ENCODE measurements around the gene PGF.

The PGF gene

GRCh38 chr14:74948228-74949175 is 6.9 kb downstream of the PGF start:
- H3K4me3 ChIP-seq (ENCODE audit: low read length in 2 of 2), result no peak overlapping the region
- H3K36me3 ChIP-seq (ENCODE audit: control insufficient read depth in 2 of 2, insufficient read depth in 2 of 2, low read length in 2 of 2), result no peaks in the 10 kb centered on the region
- H3K4me1 ChIP-seq (ENCODE audit: control insufficient read depth, insufficient read depth, low read length), result peaks cover 13% of the 10 kb centered on the region
- H3K9ac ChIP-seq (ENCODE audit: low read length in 2 of 2), result no peak overlapping the region
- peaks cover 13 to 16% of the 10 kb centered on the region in 2 donors for H3K27me3 ChIP-seq (ENCODE audit: control insufficient read depth in 1 of 2, insufficient read depth in 2 of 2, low read length in 2 of 2)
- H3K9me3 ChIP-seq (ENCODE audit: control insufficient read depth in 2 of 2, low read length in 2 of 2), result no peaks in the 10 kb centered on the region
- no peak overlapping the region for H3K27ac ChIP-seq (ENCODE audit: low read length)

GRCh38 chr14:74947353-74948227 is 7.8 kb downstream of the PGF start:
- Histone ChIP-seq H3K4me1 (ENCODE audit: control insufficient read depth, insufficient read depth, low read length) (peaks cover 13% of the 10 kb centered on the region), H3K9me3 (ENCODE audit: control insufficient read depth in 2 of 2, low read length in 2 of 2) (no peaks in the 10 kb centered on the region), H3K36me3 (ENCODE audit: control insufficient read depth in 2 of 2, insufficient read depth in 2 of 2, low read length in 2 of 2) (no peaks in the 10 kb centered on the region), H3K27ac (ENCODE audit: low read length) (no peak overlapping the region), H3K9ac (ENCODE audit: low read length in 2 of 2) (no peak overlapping the region), H3K4me3 (ENCODE audit: low read length in 2 of 2) (no peak overlapping the region), H3K27me3 (ENCODE audit: control insufficient read depth in 1 of 2, insufficient read depth in 2 of 2, low read length in 2 of 2) (peaks cover 6 to 12% of the 10 kb centered on the region in 2 donors)

GRCh38 chr14:74946659-74947281 is 8.6 kb downstream of the PGF start:
- H3K27ac ChIP-seq (ENCODE audit: low read length), result no peak overlapping the region
- peak overlapping the region; percentile 40 to 60 for H3K4me3 ChIP-seq (ENCODE audit: low read length in 2 of 2)

GRCh38 chr14:74945852-74946658 is 9.3 kb downstream of the PGF start:
- no peak overlapping the region for H3K27ac ChIP-seq (ENCODE audit: low read length)
- H3K9me3 ChIP-seq (ENCODE audit: control insufficient read depth in 2 of 2, low read length in 2 of 2), result no peaks in the 10 kb centered on the region
- peak overlapping the region; percentile 40 to 60 for H3K4me3 ChIP-seq (ENCODE audit: low read length in 2 of 2)
- peak overlapping the region; percentile 44 to 51 for H3K9ac ChIP-seq (ENCODE audit: low read length in 2 of 2)
- no peaks in the 10 kb centered on the region for H3K36me3 ChIP-seq (ENCODE audit: control insufficient read depth in 2 of 2, insufficient read depth in 2 of 2, low read length in 2 of 2)
- H3K27me3 ChIP-seq (ENCODE audit: control insufficient read depth in 1 of 2, insufficient read depth in 2 of 2, low read length in 2 of 2), result peaks cover 2 to 4% of the 10 kb centered on the region in 2 donors
- peaks cover 23% of the 10 kb centered on the region for H3K4me1 ChIP-seq (ENCODE audit: control insufficient read depth, insufficient read depth, low read length)

More at GRCh38 chr14:74946659-74947281, 8.6 kb downstream of the PGF start:
- Histone ChIP-seq H3K36me3 (ENCODE audit: control insufficient read depth in 2 of 2, insufficient read depth in 2 of 2, low read length in 2 of 2) (no peaks in the 10 kb centered on the region), H3K4me1 (ENCODE audit: control insufficient read depth, insufficient read depth, low read length) (peaks cover 19% of the 10 kb centered on the region), H3K9ac (ENCODE audit: low read length in 2 of 2) (peak overlapping the region; percentile 44 to 51), H3K27me3 (ENCODE audit: control insufficient read depth in 1 of 2, insufficient read depth in 2 of 2, low read length in 2 of 2) (peaks cover 4 to 6% of the 10 kb centered on the region in 2 donors), H3K9me3 (ENCODE audit: control insufficient read depth in 2 of 2, low read length in 2 of 2) (no peaks in the 10 kb centered on the region)

- H3K27me3 ChIP-seq (ENCODE audit: control insufficient read depth in 1 of 2, insufficient read depth in 2 of 2, low read length in 2 of 2), result no peaks in the 10 kb centered on the region
- H3K4me1 ChIP-seq (ENCODE audit: control insufficient read depth, insufficient read depth, low read length), result peaks cover 25% of the 10 kb centered on the region
- no peak overlapping the region for H3K9ac ChIP-seq (ENCODE audit: low read length in 2 of 2)
- H3K27ac ChIP-seq (ENCODE audit: low read length), result no peak overlapping the region
- no peaks in the 10 kb centered on the region for H3K36me3 ChIP-seq (ENCODE audit: control insufficient read depth in 2 of 2, insufficient read depth in 2 of 2, low read length in 2 of 2)
- H3K4me3 ChIP-seq (ENCODE audit: low read length in 2 of 2), result no peak overlapping the region
- no peaks in the 10 kb centered on the region for H3K9me3 ChIP-seq (ENCODE audit: control insufficient read depth in 2 of 2, low read length in 2 of 2)
Observed at GRCh38 chr14:74945261-74945851, 10.0 kb downstream of the PGF start.

GRCh38 chr14:74942608-74943007 is 12.8 kb downstream of the PGF start:
- H3K36me3 ChIP-seq (ENCODE audit: control insufficient read depth in 2 of 2, insufficient read depth in 2 of 2, low read length in 2 of 2), result no peaks in the 10 kb centered on the region
- no peaks in the 10 kb centered on the region for H3K27me3 ChIP-seq (ENCODE audit: control insufficient read depth in 1 of 2, insufficient read depth in 2 of 2, low read length in 2 of 2)
- peak overlapping the region; percentile 18 for H3K27ac ChIP-seq (ENCODE audit: low read length)
- H3K9me3 ChIP-seq (ENCODE audit: control insufficient read depth in 2 of 2, low read length in 2 of 2), result no peaks in the 10 kb centered on the region
- H3K4me1 ChIP-seq (ENCODE audit: control insufficient read depth, insufficient read depth, low read length), result peaks cover 39% of the 10 kb centered on the region
- peak overlapping the region in 1 of 2 donors; percentile 45 for H3K9ac ChIP-seq (ENCODE audit: low read length in 2 of 2)
- H3K4me3 ChIP-seq (ENCODE audit: low read length in 2 of 2), result peak overlapping the region in 1 of 2 donors; percentile 48

- H3K9ac ChIP-seq (ENCODE audit: low read length in 2 of 2), result peak overlapping the region in 1 of 2 donors; percentile 45
- no peaks in the 10 kb centered on the region for H3K9me3 ChIP-seq (ENCODE audit: control insufficient read depth in 2 of 2, low read length in 2 of 2)
- no peaks in the 10 kb centered on the region for H3K36me3 ChIP-seq (ENCODE audit: control insufficient read depth in 2 of 2, insufficient read depth in 2 of 2, low read length in 2 of 2)
- H3K27me3 ChIP-seq (ENCODE audit: control insufficient read depth in 1 of 2, insufficient read depth in 2 of 2, low read length in 2 of 2), result no peaks in the 10 kb centered on the region
- peak overlapping the region; percentile 18 for H3K27ac ChIP-seq (ENCODE audit: low read length)
- H3K4me1 ChIP-seq (ENCODE audit: control insufficient read depth, insufficient read depth, low read length), result peaks cover 39% of the 10 kb centered on the region
- peak overlapping the region in 1 of 2 donors; percentile 48 for H3K4me3 ChIP-seq (ENCODE audit: low read length in 2 of 2)
Observed at GRCh38 chr14:74942181-74942580, 13.2 kb downstream of the PGF start.

- no peaks in the 10 kb centered on the region for H3K36me3 ChIP-seq (ENCODE audit: control insufficient read depth in 2 of 2, insufficient read depth in 2 of 2, low read length in 2 of 2)
- H3K27me3 ChIP-seq (ENCODE audit: control insufficient read depth in 1 of 2, insufficient read depth in 2 of 2, low read length in 2 of 2), result no peaks in the 10 kb centered on the region
- peak overlapping the region in 1 of 2 donors; percentile 45 for H3K9ac ChIP-seq (ENCODE audit: low read length in 2 of 2)
- peak overlapping the region in 1 of 2 donors; percentile 8 for H3K4me3 ChIP-seq (ENCODE audit: low read length in 2 of 2)
- H3K4me1 ChIP-seq (ENCODE audit: control insufficient read depth, insufficient read depth, low read length), result peaks cover 35% of the 10 kb centered on the region
- peak overlapping the region; percentile 18 for H3K27ac ChIP-seq (ENCODE audit: low read length)
- H3K9me3 ChIP-seq (ENCODE audit: control insufficient read depth in 2 of 2, low read length in 2 of 2), result no peaks in the 10 kb centered on the region
Observed at GRCh38 chr14:74941676-74942097, 13.7 kb downstream of the PGF start.

- H3K4me1 ChIP-seq (ENCODE audit: control insufficient read depth, insufficient read depth, low read length), result peaks cover 30% of the 10 kb centered on the region
- H3K9ac ChIP-seq (ENCODE audit: low read length in 2 of 2), result peak overlapping the region in 1 of 2 donors; percentile 45
- no peaks in the 10 kb centered on the region for H3K36me3 ChIP-seq (ENCODE audit: control insufficient read depth in 2 of 2, insufficient read depth in 2 of 2, low read length in 2 of 2)
- H3K27me3 ChIP-seq (ENCODE audit: control insufficient read depth in 1 of 2, insufficient read depth in 2 of 2, low read length in 2 of 2), result no peaks in the 10 kb centered on the region
- H3K9me3 ChIP-seq (ENCODE audit: control insufficient read depth in 2 of 2, low read length in 2 of 2), result no peaks in the 10 kb centered on the region
- peak overlapping the region; percentile 18 for H3K27ac ChIP-seq (ENCODE audit: low read length)
- no peak overlapping the region for H3K4me3 ChIP-seq (ENCODE audit: low read length in 2 of 2)
Observed at GRCh38 chr14:74940956-74941565, 14.3 kb downstream of the PGF start.
